Germinal center (tissue), 1 donor: ENCODE data around the gene SYN1.

Experiments used
- DNase-seq: peaks from one replicate; pipeline ENCODE4 v3.0.0; 2012; ENCODE audit warnings: mixed read lengths, low spot score

Gene SYN1

GRCh38 chrX:47572773-47573340 lies 46.8 kb downstream of the SYN1 start:
- no peak for DNase-seq

GRCh38 chrX:47571896-47572295 lies 47.8 kb downstream of the SYN1 start:
- no peak for DNase-seq

- no peak for DNase-seq
Measured at GRCh38 chrX:47571215-47571614, 48.4 kb downstream of the SYN1 start.

GRCh38 chrX:47570794-47571193 lies 48.9 kb downstream of the SYN1 start:
- DNase-seq: no peak

- peak; percentile 21 for DNase-seq
Measured at GRCh38 chrX:47568656-47569295, 50.9 kb downstream of the SYN1 start.

GRCh38 chrX:47566841-47567240 lies 52.8 kb downstream of the SYN1 start:
- DNase-seq: no peak

- DNase-seq: no peak
Measured at GRCh38 chrX:47564438-47565085, 55.1 kb downstream of the SYN1 start.

GRCh38 chrX:47563801-47564315 lies 55.8 kb downstream of the SYN1 start:
- DNase-seq: no peak

- no peak for DNase-seq
Measured at GRCh38 chrX:47562615-47563243, 56.9 kb downstream of the SYN1 start.

GRCh38 chrX:47561659-47562151 lies 58.0 kb downstream of the SYN1 start:
- no peak for DNase-seq

- peak; percentile 93 for DNase-seq
Measured at GRCh38 chrX:47560934-47561658, 58.6 kb downstream of the SYN1 start, which contains the start of gene ARAF. TSS of gene ARAF (plus strand) at chrX:47561205. CDS start at chrX:47562968, 1,763 bp downstream.

- DNase-seq: no peak
Measured at GRCh38 chrX:47560179-47560933, 59.3 kb downstream of the SYN1 start.

GRCh38 chrX:47558436-47558835 lies 61.2 kb downstream of the SYN1 start:
- no peak for DNase-seq

- peak; percentile 78 for DNase-seq
Measured at GRCh38 chrX:47556045-47556623, 63.5 kb downstream of the SYN1 start.

GRCh38 chrX:47543496-47543895 lies 76.2 kb downstream of the SYN1 start:
- DNase-seq: no peak

- DNase-seq: no peak
Measured at GRCh38 chrX:47540754-47541538, 78.7 kb downstream of the SYN1 start.

- DNase-seq: no peak
Measured at GRCh38 chrX:47539860-47540259, 79.8 kb downstream of the SYN1 start.

- no peak for DNase-seq
Measured at GRCh38 chrX:47530049-47530448, 89.6 kb downstream of the SYN1 start.

- DNase-seq: no peak
Measured at GRCh38 chrX:47529548-47529947, 90.1 kb downstream of the SYN1 start.

GRCh38 chrX:47523713-47524166 lies 95.9 kb downstream of the SYN1 start:
- no peak for DNase-seq
